AG08396 (cell line): ENCODE data around the gene P2RX2.

Experiments used
- DNase-seq: peaks from one replicate; pipeline ENCODE4 v3.0.0; 2012; ENCODE audit warnings: low spot score, mixed read lengths

The P2RX2 gene

GRCh38 chr12:132638541-132639408 is 20.2 kb downstream of the P2RX2 start:
- DNase-seq, result peak; percentile 84

DNA sequence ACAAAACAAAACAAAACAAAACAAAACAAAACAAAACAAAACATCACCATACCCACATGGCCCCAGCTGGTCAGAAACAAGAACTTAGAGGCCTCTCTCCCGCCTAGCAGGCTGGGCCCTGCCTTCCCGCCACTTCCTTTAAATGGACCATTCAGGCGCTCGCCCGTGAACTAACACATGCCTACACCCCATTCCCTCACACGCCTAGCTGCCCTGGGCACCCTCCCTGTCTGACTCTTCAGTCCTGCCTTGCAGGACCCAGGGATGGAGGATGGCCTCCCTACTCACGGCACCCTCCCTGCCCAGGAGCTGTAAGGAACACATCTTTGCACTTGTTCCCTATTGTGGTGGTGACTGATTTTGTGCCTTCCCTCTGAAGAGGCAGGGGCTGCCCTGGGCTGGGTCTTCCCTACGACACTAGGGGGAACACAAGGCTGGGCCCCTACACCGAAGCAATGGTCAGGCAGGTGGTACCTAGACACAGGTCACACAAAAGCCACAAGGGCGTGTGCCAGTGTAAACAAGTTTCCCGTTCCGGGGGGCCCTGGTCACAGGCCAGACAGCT is 21.5 kb downstream of the P2RX2 start:
- DNase-seq, result no peak

- no peak for DNase-seq
Observed at GRCh38 chr12:132640936-132641335, 22.4 kb downstream of the P2RX2 start.

- no peak for DNase-seq
Observed at GRCh38 chr12:132641811-132642650, 23.5 kb downstream of the P2RX2 start.

DNA sequence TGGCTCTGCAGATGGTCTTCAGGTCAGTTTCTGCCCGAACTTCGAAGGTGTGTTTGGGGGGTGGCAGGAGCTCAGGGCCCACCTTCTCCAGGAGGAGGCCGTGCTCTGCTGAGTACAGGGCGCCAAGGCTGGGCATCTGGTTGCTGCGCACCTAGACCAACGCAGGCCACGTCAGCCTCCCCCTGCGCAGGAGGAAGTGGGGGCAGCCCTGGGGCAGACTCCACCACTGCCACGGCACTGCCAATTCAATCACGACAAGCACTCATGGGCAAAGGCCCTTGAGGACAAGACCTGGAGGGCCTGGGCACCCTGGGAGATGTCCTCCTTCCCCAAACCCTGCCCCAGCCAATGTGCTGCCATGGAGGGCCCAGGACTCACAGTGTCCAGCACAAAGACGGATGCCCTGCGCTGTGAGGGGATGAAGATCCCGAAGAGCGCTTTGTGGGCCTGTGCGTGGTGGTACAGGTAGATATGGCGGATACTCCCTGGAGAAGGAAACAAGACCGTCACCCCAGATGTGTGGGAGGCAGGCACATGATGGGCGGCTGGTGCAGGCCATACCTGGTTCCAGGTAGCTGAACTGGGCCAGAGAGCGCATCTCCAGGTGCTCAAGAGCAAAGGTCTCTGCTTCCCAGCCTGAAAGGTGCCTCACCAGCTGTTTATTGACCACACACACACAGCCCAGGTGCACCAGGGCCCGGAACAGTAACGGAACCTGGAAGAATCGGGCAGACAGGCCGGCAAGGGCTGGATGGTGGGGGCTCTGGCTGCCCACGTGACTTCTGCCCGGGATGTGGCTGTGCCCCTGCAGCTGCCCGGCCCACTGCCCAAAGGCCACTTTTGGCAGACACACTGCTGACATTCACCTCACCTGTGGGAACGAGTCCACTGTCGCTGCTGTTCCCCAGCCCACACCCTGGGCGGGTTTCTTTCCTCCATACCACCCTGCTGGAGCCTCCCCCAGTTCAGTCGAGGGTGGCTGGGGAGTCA is 24.6 kb downstream of the P2RX2 start:
- DNase-seq, result no peak

DNA sequence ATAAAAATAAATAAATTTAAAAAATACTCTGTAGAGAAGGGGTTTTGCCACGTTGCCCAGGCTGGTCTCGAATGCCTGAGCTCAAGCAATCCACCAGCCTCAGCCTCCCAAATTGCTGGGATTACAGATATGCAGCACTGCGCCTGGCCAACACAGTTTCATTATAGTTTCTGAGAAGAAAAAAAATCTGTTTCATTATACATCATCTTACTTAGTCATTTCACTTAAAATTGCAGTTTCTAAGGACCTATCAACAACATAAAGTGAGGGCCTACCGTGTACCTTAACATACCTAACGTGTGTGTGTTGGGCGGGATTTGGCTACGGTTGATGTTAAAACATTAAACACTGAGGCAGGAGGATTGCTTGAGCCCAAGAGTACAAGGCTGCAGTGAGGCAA is 28.3 kb downstream of the P2RX2 start:
- no peak for DNase-seq

DNA sequence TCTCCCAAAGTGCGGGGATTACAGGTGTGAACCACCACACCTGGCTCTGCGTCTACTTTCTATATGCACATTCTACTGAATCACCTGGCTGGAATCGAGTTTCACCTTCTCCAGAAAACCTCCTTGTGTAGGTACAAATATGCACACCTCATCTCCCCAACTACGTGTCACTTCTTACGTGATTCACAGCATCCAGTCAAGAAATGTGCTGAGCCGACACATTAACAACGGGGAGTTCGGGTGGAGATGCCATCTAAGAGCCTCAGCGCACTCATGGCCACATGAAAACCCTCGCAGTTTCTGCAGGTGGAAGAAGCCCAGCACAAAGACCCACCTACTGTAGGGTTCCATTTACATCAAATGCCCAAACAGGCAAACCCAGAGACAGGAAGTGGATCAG is 29.3 kb downstream of the P2RX2 start:
- no peak for DNase-seq

GRCh38 chr12:132648616-132649225 is 30.1 kb downstream of the P2RX2 start:
- no peak for DNase-seq

DNA sequence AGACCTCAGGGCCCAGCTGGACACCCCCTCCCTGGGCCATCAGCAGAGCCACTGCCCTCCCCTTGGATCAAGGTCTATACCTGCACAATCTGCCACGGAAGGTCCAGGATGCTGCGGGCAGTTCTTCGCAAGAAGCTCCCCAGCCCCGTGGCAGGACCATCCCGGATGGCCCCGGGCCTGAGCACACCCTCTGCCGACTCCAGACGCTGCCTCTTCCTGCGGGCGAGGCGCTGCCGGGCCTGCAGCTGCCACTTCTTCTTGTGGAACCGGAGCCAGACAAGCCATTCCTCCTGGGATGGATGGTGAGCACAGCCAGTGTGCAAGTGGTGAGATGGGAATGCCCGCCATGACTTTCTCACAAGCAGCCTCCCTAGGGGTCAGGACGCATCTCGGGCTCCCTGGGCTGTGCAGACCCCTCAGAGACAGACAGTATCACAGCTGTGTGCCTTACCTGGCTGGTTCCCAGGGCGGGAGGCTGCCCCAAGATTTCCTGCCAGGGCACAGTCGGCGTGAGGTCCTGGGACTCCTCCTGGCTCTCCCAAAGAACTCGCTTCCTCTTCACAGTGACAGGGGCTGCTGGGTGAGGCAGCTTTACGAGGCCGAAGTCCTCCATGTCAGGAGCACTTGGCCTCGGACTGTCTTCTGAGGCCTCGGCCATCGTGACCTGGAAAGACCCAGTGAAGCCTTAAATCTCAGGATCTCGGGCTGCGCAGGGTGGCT is 30.8 kb downstream of the P2RX2 start:
- no peak for DNase-seq

- DNase-seq, result no peak
Observed at GRCh38 chr12:132651444-132652100, 33.0 kb downstream of the P2RX2 start.

- DNase-seq, result no peak
Observed at GRCh38 chr12:132653567-132654290, 35.2 kb downstream of the P2RX2 start.

GRCh38 chr12:132657004-132657727 is 38.6 kb downstream of the P2RX2 start:
- DNase-seq, result no peak

DNA sequence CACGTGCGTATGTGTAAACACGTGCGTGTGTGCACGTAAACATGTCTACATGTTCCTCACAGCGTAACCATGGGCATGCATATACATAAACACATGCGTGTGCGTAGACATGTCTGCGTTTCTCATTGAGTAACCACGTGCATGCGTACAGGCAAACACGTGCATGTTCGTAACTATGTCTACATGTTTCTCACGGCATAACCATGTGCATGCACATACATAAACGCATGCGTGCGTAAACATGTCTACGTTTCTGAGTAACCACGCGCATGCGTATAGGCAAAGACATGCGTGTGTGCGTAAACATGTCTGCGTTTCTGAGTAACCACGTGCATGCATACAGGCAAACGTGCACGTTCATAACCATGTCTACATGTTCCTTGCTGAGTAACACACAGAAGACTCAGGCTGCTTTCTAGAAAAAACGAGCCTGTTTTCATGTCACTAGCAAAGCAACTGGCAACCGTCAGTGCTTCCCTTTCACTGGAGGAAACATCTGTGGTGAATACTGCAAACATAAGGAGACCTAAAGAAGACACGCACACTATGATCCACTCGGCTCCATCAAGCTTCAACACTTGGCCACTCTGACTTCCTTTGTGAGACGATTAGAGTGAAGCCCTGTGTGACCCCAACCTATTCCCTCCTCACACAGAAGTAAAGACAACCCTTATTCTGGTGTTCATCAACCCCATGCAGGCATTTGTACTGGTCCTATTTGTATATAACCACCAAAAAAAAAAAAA is 39.7 kb downstream of the P2RX2 start:
- DNase-seq, result no peak

DNA sequence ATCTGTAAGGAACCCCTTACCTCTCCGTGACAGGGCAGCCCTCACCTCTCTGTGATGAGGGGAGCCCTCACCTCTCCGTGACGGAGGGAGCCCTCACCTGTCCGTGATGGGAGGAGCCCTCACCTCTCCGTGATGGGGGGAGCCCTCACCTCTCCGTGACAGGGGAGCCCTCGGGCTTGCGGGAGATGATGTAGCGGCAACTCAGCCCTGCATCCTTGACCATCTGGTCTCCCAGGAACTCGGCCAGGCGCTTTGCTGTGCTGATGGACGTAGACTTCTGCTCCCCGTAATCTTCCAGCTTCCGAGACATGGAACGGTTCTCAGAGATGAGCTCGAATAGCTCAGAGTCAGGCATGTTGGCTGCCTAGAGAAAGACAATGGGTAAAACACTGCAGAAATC is 40.6 kb downstream of the P2RX2 start:
- no peak for DNase-seq

GRCh38 chr12:132660052-132660451 is 41.5 kb downstream of the P2RX2 start:
- no peak for DNase-seq

DNA sequence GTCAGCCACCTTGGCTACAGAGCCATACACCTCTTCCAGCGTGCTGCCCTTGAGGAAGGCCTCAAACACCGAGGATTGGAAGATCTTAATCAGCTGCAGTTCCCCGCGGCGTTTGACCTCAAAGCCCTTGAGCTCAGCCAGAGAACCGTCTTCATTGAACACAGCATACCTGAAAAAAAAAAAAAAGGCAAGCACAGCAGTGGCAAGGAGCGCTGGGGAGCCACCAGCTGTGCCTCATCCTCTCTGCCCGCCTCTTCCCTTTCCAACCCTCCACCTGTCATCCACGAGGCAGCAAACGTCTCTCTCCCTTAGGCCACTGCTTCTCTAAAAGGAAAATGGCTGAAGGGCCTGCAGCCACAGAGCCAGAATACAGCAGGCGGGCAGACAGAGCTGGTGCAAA is 42.4 kb downstream of the P2RX2 start:
- DNase-seq, result no peak

DNA sequence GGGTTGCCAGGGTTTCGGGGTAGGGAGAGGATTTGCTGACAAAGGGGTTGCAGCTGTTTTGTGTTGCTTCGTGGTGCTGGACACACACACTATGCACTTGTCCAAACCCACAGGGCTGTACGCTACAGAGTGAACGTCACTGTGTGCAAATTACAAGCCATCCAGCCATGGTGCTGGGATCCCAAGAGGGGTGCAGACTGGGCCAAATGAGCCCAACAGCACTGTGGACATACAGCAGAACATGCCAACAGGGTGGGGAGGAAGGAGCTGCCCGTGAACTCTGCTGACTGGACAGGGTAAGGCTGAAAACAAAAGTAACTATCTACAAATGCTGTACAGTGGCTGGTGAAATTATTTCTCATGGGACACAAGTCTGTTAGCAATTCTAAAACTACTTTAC is 43.4 kb downstream of the P2RX2 start:
- DNase-seq, result no peak
